Endodermal cell (in vitro differentiated cells): Measurements from ENCODE around the gene ANGPTL4. TPM values are rescaled to one million over a fixed set of nuclear protein-coding genes. Genes with fewer than 3 reads are reported as not detected.

Experiments used
- DNase-seq: peaks from one replicate; pipeline ENCODE4 v3.0.0-alpha.2; 2017
- H3K27ac ChIP-seq: 2 replicates; pipeline ENCODE4 v1.5.1; 2013; ENCODE audit warnings: mild to moderate bottlenecking, low read depth, low read length, moderate library complexity
- H3K27me3 ChIP-seq: 2 replicates; pipeline ENCODE4 v1.6.1; 2013; ENCODE audit warnings: mild to moderate bottlenecking, low read length, moderate library complexity; ENCODE audit not compliant: insufficient read depth, control insufficient read depth, poor library complexity, severe bottlenecking
- H3K36me3 ChIP-seq: 2 replicates; pipeline ENCODE4 v1.7.0; 2013; ENCODE audit warnings: mild to moderate bottlenecking, low read length, moderate library complexity; ENCODE audit not compliant: control insufficient read depth, insufficient read depth
- H3K4me1 ChIP-seq: one replicate; pipeline ENCODE4 v1.7.0; 2013; ENCODE audit warnings: low read length; ENCODE audit not compliant: control insufficient read depth, insufficient read depth
- H3K4me3 ChIP-seq: 2 replicates; pipeline ENCODE4 v1.5.1; 2013; ENCODE audit warnings: mild to moderate bottlenecking, low read length, moderate library complexity
- H3K9ac ChIP-seq: 2 replicates; pipeline ENCODE4 v1.6.1; 2013; ENCODE audit warnings: mild to moderate bottlenecking, low read length, moderate library complexity; ENCODE audit not compliant: poor library complexity, severe bottlenecking; ENCODE audit errors: extremely low read depth
- H3K9me3 ChIP-seq: 2 replicates; pipeline ENCODE4 v1.6.1; 2013; ENCODE audit warnings: mild to moderate bottlenecking, low read length, moderate library complexity; ENCODE audit not compliant: control insufficient read depth
- H3K27ac Mint-ChIP-seq: 2 replicates; pipeline ENCODE4 v1.8.0; 2020; ENCODE audit warnings: mixed read lengths
- H3K27me3 Mint-ChIP-seq: 2 replicates; pipeline ENCODE4 v1.8.0; 2021; ENCODE audit warnings: mild to moderate bottlenecking, mixed read lengths; ENCODE audit not compliant: insufficient read depth
- H3K36me3 Mint-ChIP-seq: 2 replicates; pipeline ENCODE4 v1.8.0; 2020; ENCODE audit warnings: low read depth, mixed read lengths
- H3K4me1 Mint-ChIP-seq: 2 replicates; pipeline ENCODE4 v1.8.0; 2020; ENCODE audit warnings: mixed read lengths
- H3K4me3 Mint-ChIP-seq: 2 replicates; pipeline ENCODE4 v1.8.0; 2020; ENCODE audit warnings: mild to moderate bottlenecking, moderate library complexity, mixed read lengths
- H3K9me3 Mint-ChIP-seq: 2 replicates; pipeline ENCODE4 v1.8.0; 2020; ENCODE audit warnings: mild to moderate bottlenecking, mixed read lengths
- CTCF ChIP-seq: fragments of 200-600 bp; sonication (generic); conservative IDR thresholded peaks from 2 replicates; pipeline ENCODE4 v1.5.0; 2021; ENCODE audit warnings: antibody characterized with exemption, mild to moderate bottlenecking
- WGBS, 2 experiments: methylation state at CpG; one replicate each; pipeline versions ENCODE4 v1.1.5 to v1.1.7; 2013; ENCODE audit warnings: missing lambda C conversion rate in 2 of 2, mixed read lengths in 1 of 2; ENCODE audit not compliant: insufficient coverage in 1 of 2, insufficient read length in 1 of 2; 5-methylcytosine and 5-hydroxymethylcytosine counted together
- total RNA-seq, 2 donors: library from RNA; stranded (reverse); fragmentation: NEBNext Ultra II Directional in 1 of 2; extraction: Animal tissue kit (Norgen Biotek cat#: 25700) in 1 of 2; gene quantifications; 2 replicates in 1 of 2; 3 replicates in 1 of 2; pipeline ENCODE4 v1.2.1, GENCODE V29; 2021

ANGPTL4 gene
- total RNA-seq, 2 donors from 2014 or later = 10.9 to 13.2 TPM

- Mint-ChIP-seq H3K36me3 (peaks cover 37% of the 10 kb centered on the region), H3K4me1 (peaks cover 8% of the 10 kb centered on the region), H3K27ac (peak overlapping the region; percentile 70)
These were observed 32.2 kb downstream of the ANGPTL4 start for GRCh38 chr19:8396185-8396562.

GRCh38 chr19:8396563-8397203, 32.7 kb downstream of the ANGPTL4 start:
- peak; percentile 83 for TF ChIP-seq CTCF
- peaks cover 13% of the 10 kb centered on the region for H3K36me3 ChIP-seq
- no peaks in the 10 kb centered on the region for H3K27me3 ChIP-seq
- H3K27me3 Mint-ChIP-seq = no peaks in the 10 kb centered on the region
- 74 to 75% methylated on average over 10 to 22 of the region's 22 CpGs for WGBS, 2 experiments
- H3K4me1 Mint-ChIP-seq = peaks cover 8% of the 10 kb centered on the region
- peak; percentile 92 for DNase-seq
- peak overlapping the region; percentile 82 for H3K27ac Mint-ChIP-seq
- H3K36me3 Mint-ChIP-seq = peaks cover 38% of the 10 kb centered on the region
- no peak overlapping the region for H3K4me3 ChIP-seq
- H3K9me3 Mint-ChIP-seq = no peaks in the 10 kb centered on the region
- no peaks in the 10 kb centered on the region for H3K9me3 ChIP-seq
- peaks cover 3% of the 10 kb centered on the region for H3K4me1 ChIP-seq
- no peak overlapping the region for H3K9ac ChIP-seq
- H3K4me3 Mint-ChIP-seq = no peak overlapping the region
- H3K27ac ChIP-seq = no peak overlapping the region

More at GRCh38 chr19:8396185-8396562, 32.2 kb downstream of the ANGPTL4 start:
- Histone ChIP-seq H3K9me3 (no peaks in the 10 kb centered on the region), H3K36me3 (peaks cover 13% of the 10 kb centered on the region), H3K9ac (no peak overlapping the region), H3K4me3 (no peak overlapping the region), H3K27ac (no peak overlapping the region), H3K27me3 (no peaks in the 10 kb centered on the region), H3K4me1 (peaks cover 9% of the 10 kb centered on the region)
- Mint-ChIP-seq H3K27me3 (no peaks in the 10 kb centered on the region), H3K4me3 (no peak overlapping the region), H3K9me3 (no peaks in the 10 kb centered on the region)
- TF ChIP-seq CTCF = no peak
- no peak for DNase-seq
- 76 to 81% methylated on average over 7 of the region's 7 CpGs for WGBS, 2 experiments

- H3K27me3 Mint-ChIP-seq = no peaks in the 10 kb centered on the region
- DNase-seq = no peak
- WGBS, 2 experiments = 95 to 100% methylated on average over 4 to 7 of the region's 7 CpGs
- no peaks in the 10 kb centered on the region for H3K27me3 ChIP-seq
- no peak overlapping the region for H3K4me3 Mint-ChIP-seq
- no peak overlapping the region for H3K27ac ChIP-seq
- H3K4me1 ChIP-seq = no peaks in the 10 kb centered on the region
- H3K9ac ChIP-seq = no peak overlapping the region
- peaks cover 18% of the 10 kb centered on the region for H3K36me3 ChIP-seq
- H3K27ac Mint-ChIP-seq = peak overlapping the region; percentile 82
- peaks cover 8% of the 10 kb centered on the region for H3K4me1 Mint-ChIP-seq
- H3K9me3 ChIP-seq = no peaks in the 10 kb centered on the region
- H3K36me3 Mint-ChIP-seq = peaks cover 43% of the 10 kb centered on the region
- no peak for TF ChIP-seq CTCF
- no peak overlapping the region for H3K4me3 ChIP-seq
- no peaks in the 10 kb centered on the region for H3K9me3 Mint-ChIP-seq
These were observed 33.3 kb downstream of the ANGPTL4 start for GRCh38 chr19:8397271-8397670.
